Thyroid gland (tissue), 4 donors: ENCODE measurements around the gene CCDC8. TPM values are rescaled to one million over a fixed set of nuclear protein-coding genes. Genes with fewer than 3 reads are reported as not detected.
"Not testable (repeated sequence)": the region's sequence is repeated elsewhere in the genome, so short reads cannot be mapped to it uniquely, and the experiment has no call there.

Source experiments
- DNase-seq, 2 donors: peaks; one replicate each; pipeline ENCODE4 v3.0.0-alpha.2; 2019
- H3K27ac ChIP-seq, 3 donors: fragments of 200-600 bp; sonication (generic); 1 replicate in 2 of 3; 2 replicates in 1 of 3; pipeline ENCODE4 v1.5.1; 2016 to 2019; ENCODE audit warnings: mild to moderate bottlenecking in 1 of 3, moderate library complexity in 1 of 3
- H3K27me3 ChIP-seq: fragments of 200-600 bp; sonication (generic); one replicate; pipeline ENCODE4 v1.5.1; 2019
- H3K36me3 ChIP-seq, 2 donors: fragments of 200-600 bp; sonication (generic); one replicate each; pipeline ENCODE4 v1.5.1; 2016 to 2019
- H3K4me1 ChIP-seq, 2 donors: fragments of 200-600 bp; sonication (generic); one replicate each; pipeline ENCODE4 v1.5.1; 2017 to 2019
- H3K4me3 ChIP-seq, 3 donors: fragments of 200-600 bp; sonication (generic); replicated peaks in 1 of 3; 1 replicate in 2 of 3; 2 replicates in 1 of 3; pipeline ENCODE4 v1.5.1; 2016; ENCODE audit warnings: mild to moderate bottlenecking in 1 of 3
- H3K9me3 ChIP-seq: fragments of 200-600 bp; sonication (generic); one replicate; pipeline ENCODE4 v1.5.1; 2017
- CTCF ChIP-seq, 6 experiments: fragments of 200-600 bp in 3 of 6; fragments of 450-650 bp in 3 of 6; sonication (generic) in 3 of 6; IDR thresholded peaks; one replicate each; pipeline ENCODE4 v1.5.1; 2016 to 2019; ENCODE audit warnings: antibody characterized with exemption in 6 of 6, mild to moderate bottlenecking in 2 of 6, inconsistent platforms in 1 of 6, moderate library complexity in 1 of 6
- POLR2A ChIP-seq, 2 donors: fragments of 450-650 bp; IDR thresholded peaks; one replicate each; pipeline ENCODE4 v1.6.1; 2017; ENCODE audit warnings: antibody characterized with exemption in 2 of 2, mild to moderate bottlenecking in 2 of 2, moderate library complexity in 1 of 2
- WGBS, 2 donors: methylation state at CpG; one replicate each; pipeline ENCODE4 v1.1.5; 2017; 5-methylcytosine and 5-hydroxymethylcytosine counted together
- intact Hi-C: fragments of 100-400 bp; cut with DNase I; formaldehyde crosslinking; loops from one replicate; pipeline ENCODE4 v1.15.1; 2023
- total RNA-seq, 4 donors: library from RNA; depleted of rRNA; stranded (reverse); fragments of >200 nt; gene quantifications; one replicate each; pipeline ENCODE4 v1.2.3, GENCODE V29; 2016

The CCDC8 gene
- total RNA-seq, 4 donors from 2014 or later: 16.8 to 34.9 (median 29.3) TPM

DNA sequence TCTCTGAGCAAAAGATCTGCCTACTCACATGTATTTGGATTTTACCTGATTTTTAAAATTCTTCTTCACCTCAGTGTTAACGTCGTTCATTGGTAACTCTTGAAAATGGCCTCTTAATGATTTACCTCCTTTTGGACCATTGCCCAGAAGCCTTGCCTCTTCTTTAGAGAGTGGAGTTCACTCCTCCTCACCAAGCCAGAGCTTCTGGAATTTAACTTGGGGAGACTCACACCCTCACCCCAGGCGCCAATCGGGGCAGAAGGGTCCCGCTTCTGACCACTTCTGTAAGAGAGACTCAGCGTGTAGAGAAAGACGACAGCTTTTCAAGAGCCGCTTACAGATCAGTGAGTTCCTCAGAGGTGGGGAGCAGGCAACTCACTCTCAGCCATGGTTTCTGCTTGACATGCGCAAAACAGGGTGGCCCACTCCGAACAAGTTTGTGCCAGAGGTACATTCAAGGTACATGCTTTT lies 12.7 kb upstream of the CCDC8 start:
- Histone ChIP-seq H3K4me3 (peak overlapping the region in 2 of 3 donors; percentile 15 to 23), H3K27me3 (no peaks in the 10 kb centered on the region), H3K36me3 (no peaks in the 10 kb centered on the region), H3K27ac (peak overlapping the region; percentile 71 to 83 (median 74)), H3K9me3 (no peaks in the 10 kb centered on the region), H3K4me1 (peaks cover 7 to 18% of the 10 kb centered on the region in 2 donors)
- WGBS, 2 donors: 1 to 3% methylated on average over 10 of the region's 10 CpGs
- no peak for TF ChIP-seq POLR2A (IDR thresholded peaks at IDR 0.05)
- no peak for TF ChIP-seq CTCF (IDR thresholded peaks at IDR 0.05)
- intact Hi-C loops: no loop called here
- peak; percentile 39 to 53 for DNase-seq

DNA sequence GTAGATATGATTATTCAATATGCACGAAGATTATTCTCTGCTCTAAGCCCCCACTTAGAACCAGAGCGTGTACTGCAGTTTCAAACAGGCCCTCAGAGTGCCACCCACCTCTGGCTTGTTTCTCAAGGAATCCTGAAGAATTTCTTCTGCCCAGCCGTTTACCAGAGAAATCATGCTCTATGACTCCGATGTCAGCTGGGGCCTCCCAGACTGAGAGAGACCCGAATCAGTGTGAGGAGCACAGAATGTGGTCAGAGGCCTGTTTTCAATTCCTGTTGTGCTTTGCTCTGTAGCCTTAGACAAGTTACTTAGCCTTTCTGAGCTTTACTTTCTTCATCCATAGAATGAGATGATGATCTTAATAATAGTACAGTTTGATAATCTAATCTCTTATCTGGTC lies 9.8 kb upstream of the CCDC8 start:
- intact Hi-C loops: no loop called here
- no peak for DNase-seq
- 73 to 76% methylated on average over 5 of the region's 5 CpGs for WGBS, 2 donors

GRCh38 chr19:46422344-46422743 lies 9.0 kb upstream of the CCDC8 start:
- intact Hi-C loops: no loop called here
- H3K27me3 ChIP-seq: no peaks in the 10 kb centered on the region
- no peak overlapping the region for H3K4me3 ChIP-seq
- WGBS, 2 donors: 75 to 83% methylated on average over 2 of the region's 2 CpGs
- DNase-seq: no peak
- no peak for TF ChIP-seq CTCF (IDR thresholded peaks at IDR 0.05)
- TF ChIP-seq POLR2A (IDR thresholded peaks at IDR 0.05): no peak
- no peaks in the 10 kb centered on the region for H3K9me3 ChIP-seq
- no peaks in the 10 kb centered on the region for H3K36me3 ChIP-seq
- peaks cover 7 to 13% of the 10 kb centered on the region in 2 donors for H3K4me1 ChIP-seq
- H3K27ac ChIP-seq: no peak overlapping the region

More for the DNA sequence above, 9.8 kb upstream of the CCDC8 start:
- TF ChIP-seq CTCF (IDR thresholded peaks at IDR 0.05) (no peak), POLR2A (IDR thresholded peaks at IDR 0.05) (no peak)
- Histone ChIP-seq H3K27ac (no peak overlapping the region), H3K4me1 (peaks cover 7 to 13% of the 10 kb centered on the region in 2 donors), H3K9me3 (no peaks in the 10 kb centered on the region), H3K27me3 (no peaks in the 10 kb centered on the region), H3K36me3 (no peaks in the 10 kb centered on the region), H3K4me3 (no peak overlapping the region)

DNA sequence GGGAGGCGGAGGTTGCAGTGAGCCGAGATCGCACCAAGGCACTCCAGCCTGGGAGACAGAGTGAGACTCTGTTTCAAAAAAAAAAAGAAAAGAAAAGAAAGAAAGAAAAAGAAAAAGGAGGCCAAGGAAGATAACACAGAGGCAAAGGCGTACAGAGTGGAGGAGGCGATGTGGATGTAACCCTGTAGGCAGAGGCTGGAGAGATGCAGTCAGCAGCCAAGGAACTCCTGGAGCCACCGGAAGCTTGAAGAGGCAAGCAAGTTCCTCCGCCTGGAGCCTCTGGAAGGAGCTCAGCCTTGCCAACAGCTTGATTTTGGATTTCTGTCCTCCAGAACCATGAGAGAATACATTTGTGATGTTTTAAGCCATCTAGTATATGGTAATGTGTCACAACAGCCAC lies 6.7 kb upstream of the CCDC8 start:
- no peaks in the 10 kb centered on the region for H3K27me3 ChIP-seq
- TF ChIP-seq CTCF (IDR thresholded peaks at IDR 0.05) (no peak), POLR2A (IDR thresholded peaks at IDR 0.05) (no peak)
- DNase-seq: no peak
- intact Hi-C loops: no loop called here
- peaks cover 5 to 14% of the 10 kb centered on the region in 2 donors for H3K4me1 ChIP-seq
- no peak overlapping the region for H3K4me3 ChIP-seq
- H3K9me3 ChIP-seq: no peaks in the 10 kb centered on the region
- 79 to 89% methylated on average over 7 of the region's 7 CpGs for WGBS, 2 donors
- H3K36me3 ChIP-seq: no peaks in the 10 kb centered on the region
- no peak overlapping the region for H3K27ac ChIP-seq

- H3K36me3 ChIP-seq, intact Hi-C loops, H3K9me3 ChIP-seq, H3K27me3 ChIP-seq: not testable (repeated sequence)
- Histone ChIP-seq H3K4me1 (peaks cover 21 to 28% of the 10 kb centered on the region in 2 donors), H3K4me3 (peak overlapping the region in 1 of 3 donors; percentile 1), H3K27ac (peak overlapping the region; percentile 78 to 85 (median 80))
- 26% methylated on average over 42 of the region's 53 CpGs for WGBS, 2 donors
- DNase-seq: peak; percentile 97 to 98
- TF ChIP-seq POLR2A (IDR thresholded peaks at IDR 0.05): peak in 1 of 2 donors; percentile 37
These were observed 2.7 kb upstream of the CCDC8 start for GRCh38 chr19:46415804-46416709.

DNA sequence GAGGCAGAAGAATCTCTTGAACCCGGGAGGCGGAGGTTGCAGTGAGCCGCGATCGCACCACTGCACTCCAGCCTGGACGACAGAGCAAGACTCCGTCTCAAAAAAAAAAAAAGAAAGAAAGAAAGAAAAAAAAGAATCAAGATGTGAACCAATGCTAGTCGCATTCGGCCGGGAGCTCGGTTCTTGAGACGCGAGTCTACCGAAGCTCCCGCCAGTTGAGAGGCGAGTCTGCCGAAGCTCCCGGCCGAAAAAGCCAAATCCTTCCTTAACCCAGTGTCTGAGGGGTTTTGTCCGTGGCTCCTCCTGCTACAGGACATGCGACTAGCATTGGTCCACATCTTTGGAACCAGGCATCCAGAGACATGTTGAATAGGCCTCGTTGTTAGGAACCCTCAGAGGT lies 1.5 kb upstream of the CCDC8 start:
- H3K9me3 ChIP-seq, H3K27me3 ChIP-seq, H3K4me3 ChIP-seq, H3K27ac ChIP-seq, H3K36me3 ChIP-seq, intact Hi-C loops, DNase-seq: not testable (repeated sequence)
- 95 to 96% methylated on average over 22 of the region's 22 CpGs for WGBS, 2 donors
- H3K4me1 ChIP-seq: peaks cover 26 to 30% of the 10 kb centered on the region in 2 donors
